Gastroesophageal sphincter (tissue), 4 donors: ENCODE data around the gene COLEC12. TPM values are rescaled to one million over a fixed set of nuclear protein-coding genes. Genes with fewer than 3 reads are reported as not detected.
A peak's percentile ranks its signal among the peaks of the same experiment; 100 is the strongest.

Source experiments
- ATAC-seq: fragments of 150-250 bp; one replicate; pipeline ENCODE4 v1.9.1; 2016; ENCODE audit warnings: mild to moderate bottlenecking, moderate library complexity
- H3K27ac ChIP-seq, 4 donors: fragments of 200-600 bp; sonication (generic) in 3 of 4; 1 replicate in 3 of 4; 2 replicates in 1 of 4; pipeline ENCODE4 v1.5.1; 2016 to 2019
- H3K27me3 ChIP-seq: fragments of 200-600 bp; sonication (generic); one replicate; pipeline ENCODE4 v1.5.1; 2019
- H3K36me3 ChIP-seq, 2 donors: fragments of 200-600 bp; sonication (generic); one replicate each; pipeline ENCODE4 v1.5.1; 2019; ENCODE audit warnings: control low read depth in 1 of 2
- H3K4me1 ChIP-seq, 3 donors: fragments of 200-600 bp; sonication (generic); 1 replicate in 2 of 3; 2 replicates in 1 of 3; pipeline ENCODE4 v1.5.1; 2016 to 2019; ENCODE audit warnings: control low read depth in 2 of 3
- H3K4me3 ChIP-seq, 2 donors: fragments of 200-600 bp; sonication (generic); one replicate each; pipeline ENCODE4 v1.5.1; 2019; ENCODE audit warnings: mild to moderate bottlenecking in 1 of 2, moderate library complexity in 1 of 2
- H3K9me3 ChIP-seq, 3 donors: fragments of 200-600 bp; sonication (generic); one replicate each; pipeline ENCODE4 v1.5.1; 2017 to 2019; ENCODE audit warnings: control low read depth in 2 of 3
- EP300 ChIP-seq: sonication (generic); formaldehyde crosslinking; IDR thresholded peaks from one replicate; pipeline ENCODE4 v1.6.1; 2017; ENCODE audit warnings: antibody characterized with exemption, mild to moderate bottlenecking
- POLR2A ChIP-seq, 2 donors: fragments of 450-650 bp; IDR thresholded peaks; one replicate each; pipeline ENCODE4 v1.6.1; 2017; ENCODE audit warnings: antibody characterized with exemption in 2 of 2, mild to moderate bottlenecking in 2 of 2, moderate library complexity in 1 of 2
- POLR2AphosphoS5 ChIP-seq: sonication (generic); formaldehyde crosslinking; IDR thresholded peaks from one replicate; pipeline ENCODE4 v1.6.1; 2017; ENCODE audit warnings: antibody characterized with exemption
- WGBS, 2 donors: methylation state at CpG; one replicate each; pipeline ENCODE4 v1.1.5; 2018; ENCODE audit warnings: low coverage in 1 of 2; 5-methylcytosine and 5-hydroxymethylcytosine counted together
- total RNA-seq, 4 donors: library from RNA; depleted of rRNA; stranded (reverse); fragments of >200 nt; gene quantifications; one replicate each; pipeline ENCODE4 v1.1.0, GENCODE V29; 2016
- TF ChIP-seq, protein P1 (sequence below), 4 experiments: fragments of 200-600 bp in 2 of 4; fragments of 450-650 bp in 2 of 4; sonication (generic) in 1 of 4; IDR thresholded peaks; one replicate each; pipeline ENCODE4 v1.5.1; 2017 to 2019; ENCODE audit warnings: antibody characterized with exemption in 4 of 4, mild to moderate bottlenecking in 2 of 4, moderate library complexity in 2 of 4

The COLEC12 gene
- total RNA-seq, 4 donors from 2014 or later: 21.2 to 40.1 (median 37.1) TPM

DNA sequence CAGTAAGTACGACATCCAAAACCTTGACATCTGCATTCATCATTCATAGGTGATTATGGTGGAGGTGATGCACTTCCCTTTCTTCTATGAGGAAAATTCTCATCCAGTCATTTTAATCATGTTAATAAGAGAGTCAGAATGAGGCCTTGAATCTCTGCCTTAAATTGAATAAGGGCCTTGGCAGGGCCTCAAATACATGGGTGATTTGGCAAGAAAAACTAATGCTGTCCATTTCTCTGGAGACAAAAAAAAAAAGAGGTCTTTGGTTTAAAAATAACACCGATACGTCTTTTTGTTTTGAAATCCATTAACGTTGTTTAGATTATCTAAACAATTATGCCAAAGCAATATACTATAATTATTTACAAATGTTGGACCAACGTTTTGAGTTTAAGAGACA is 8.1 kb downstream of the COLEC12 start:
- Histone ChIP-seq H3K27me3 (no peaks in the 10 kb centered on the region), H3K4me1 (peaks cover 6 to 85% (median 9%) of the 10 kb centered on the region in 3 donors), H3K9me3 (no peaks in the 10 kb centered on the region), H3K27ac (peak overlapping the region; percentile 13 to 82 (median 58)), H3K36me3 (no peaks in the 10 kb centered on the region), H3K4me3 (no peak overlapping the region)
- ATAC-seq: no peak
- no peak for TF ChIP-seq EP300
- TF ChIP-seq, protein P1, sequence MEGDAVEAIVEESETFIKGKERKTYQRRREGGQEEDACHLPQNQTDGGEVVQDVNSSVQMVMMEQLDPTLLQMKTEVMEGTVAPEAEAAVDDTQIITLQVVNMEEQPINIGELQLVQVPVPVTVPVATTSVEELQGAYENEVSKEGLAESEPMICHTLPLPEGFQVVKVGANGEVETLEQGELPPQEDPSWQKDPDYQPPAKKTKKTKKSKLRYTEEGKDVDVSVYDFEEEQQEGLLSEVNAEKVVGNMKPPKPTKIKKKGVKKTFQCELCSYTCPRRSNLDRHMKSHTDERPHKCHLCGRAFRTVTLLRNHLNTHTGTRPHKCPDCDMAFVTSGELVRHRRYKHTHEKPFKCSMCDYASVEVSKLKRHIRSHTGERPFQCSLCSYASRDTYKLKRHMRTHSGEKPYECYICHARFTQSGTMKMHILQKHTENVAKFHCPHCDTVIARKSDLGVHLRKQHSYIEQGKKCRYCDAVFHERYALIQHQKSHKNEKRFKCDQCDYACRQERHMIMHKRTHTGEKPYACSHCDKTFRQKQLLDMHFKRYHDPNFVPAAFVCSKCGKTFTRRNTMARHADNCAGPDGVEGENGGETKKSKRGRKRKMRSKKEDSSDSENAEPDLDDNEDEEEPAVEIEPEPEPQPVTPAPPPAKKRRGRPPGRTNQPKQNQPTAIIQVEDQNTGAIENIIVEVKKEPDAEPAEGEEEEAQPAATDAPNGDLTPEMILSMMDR (IDR thresholded peaks at IDR 0.05): no peak
- TF ChIP-seq POLR2AphosphoS5: no peak
- no peak for TF ChIP-seq POLR2A (IDR thresholded peaks at IDR 0.05)
- WGBS, 2 donors: 13 to 14% methylated on average over 5 of the region's 5 CpGs

GRCh38 chr18:490624-491023 is 9.9 kb downstream of the COLEC12 start:
- peak overlapping the region in 2 of 4 donors; percentile 67 to 82 for H3K27ac ChIP-seq
- no peak overlapping the region for H3K4me3 ChIP-seq
- TF ChIP-seq POLR2A (IDR thresholded peaks at IDR 0.05) (no peak), POLR2AphosphoS5 (no peak), EP300 (no peak)
- TF ChIP-seq, protein P1 (IDR thresholded peaks at IDR 0.05): no peak
- H3K27me3 ChIP-seq: no peaks in the 10 kb centered on the region
- WGBS, 2 donors: 17 to 90% methylated on average over 2 to 4 of the region's 4 CpGs
- peaks cover 6 to 69% (median 6%) of the 10 kb centered on the region in 3 donors for H3K4me1 ChIP-seq
- ATAC-seq: no peak
- no peaks in the 10 kb centered on the region for H3K36me3 ChIP-seq
- no peaks in the 10 kb centered on the region for H3K9me3 ChIP-seq

DNA sequence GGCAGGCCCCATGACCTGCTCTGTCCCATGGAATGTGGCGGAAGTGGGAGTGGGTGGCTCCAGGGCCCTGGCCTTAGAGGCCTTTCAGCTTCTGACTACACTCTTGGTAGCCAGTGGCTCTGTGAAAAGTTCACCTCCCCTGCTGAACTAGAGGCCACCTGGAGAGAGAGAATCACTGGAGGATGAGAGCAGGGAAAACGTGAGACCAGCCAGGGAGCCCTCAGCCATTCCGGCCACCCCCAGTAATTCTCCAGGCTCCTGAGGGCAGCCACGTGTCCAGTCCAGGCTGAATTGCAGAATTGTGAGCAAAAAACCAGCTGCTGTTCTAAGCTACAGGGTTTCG is 10.5 kb downstream of the COLEC12 start:
- Histone ChIP-seq H3K27ac (peak overlapping the region in 3 of 4 donors; percentile 58 to 82 (median 67)), H3K9me3 (no peaks in the 10 kb centered on the region), H3K27me3 (no peaks in the 10 kb centered on the region), H3K4me3 (no peak overlapping the region), H3K4me1 (peaks cover 6 to 69% (median 6%) of the 10 kb centered on the region in 3 donors), H3K36me3 (no peaks in the 10 kb centered on the region)
- TF ChIP-seq POLR2AphosphoS5 (no peak), EP300 (no peak), POLR2A (IDR thresholded peaks at IDR 0.05) (no peak)
- TF ChIP-seq, protein P1 (IDR thresholded peaks at IDR 0.05): no peak
- ATAC-seq: no peak
- WGBS, 2 donors: 56% methylated on average over 3 of the region's 5 CpGs; no CpG with 5 or more reads in 1 of the 2 donors

DNA sequence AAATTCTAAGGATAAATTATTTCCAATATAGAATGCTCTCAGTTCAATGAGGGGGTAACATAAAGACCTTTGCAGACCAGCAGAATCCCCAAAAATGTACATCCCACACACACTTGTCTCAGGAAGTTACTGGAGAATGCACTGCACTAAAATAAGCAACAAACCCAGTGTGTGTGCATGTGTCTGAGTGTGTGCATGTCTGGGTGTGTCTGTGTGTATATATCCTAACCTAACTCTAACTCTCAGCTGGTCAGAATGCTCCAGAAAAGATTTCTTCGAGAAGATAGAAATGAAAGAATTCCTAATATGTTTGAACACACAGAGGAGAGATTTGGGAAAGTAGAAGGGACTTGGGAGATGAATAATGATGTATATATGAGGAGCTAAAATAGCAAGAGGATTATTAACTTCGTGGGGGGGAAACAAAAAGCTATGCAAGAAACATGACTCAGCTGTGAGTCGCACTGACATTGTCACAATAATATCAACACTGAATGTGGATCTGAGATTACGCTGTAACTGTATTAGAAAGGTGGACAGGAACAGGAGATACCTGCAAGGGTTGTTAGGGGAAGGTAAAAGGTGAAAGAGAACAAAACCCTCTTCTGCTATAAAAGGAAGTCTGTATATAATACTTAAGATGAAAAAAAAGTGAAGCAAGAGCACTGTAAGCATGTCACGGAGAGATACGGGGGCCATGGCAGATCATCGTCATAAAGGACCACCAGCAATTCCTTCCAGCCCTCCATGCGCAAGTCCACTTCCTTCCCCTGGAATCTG is 11.1 kb downstream of the COLEC12 start:
- WGBS, 2 donors: 54% methylated on average over 5 to 8 of the region's 8 CpGs
- H3K27ac ChIP-seq: peak overlapping the region; percentile 24 to 82 (median 62)
- no peak overlapping the region for H3K4me3 ChIP-seq

More for the DNA sequence above, 11.1 kb downstream of the COLEC12 start:
- TF ChIP-seq, protein P1 (IDR thresholded peaks at IDR 0.05): no peak
- TF ChIP-seq POLR2AphosphoS5: peak; percentile 45
- peaks cover 6 to 65% (median 6%) of the 10 kb centered on the region in 3 donors for H3K4me1 ChIP-seq
- H3K9me3 ChIP-seq: no peaks in the 10 kb centered on the region
- no peaks in the 10 kb centered on the region for H3K36me3 ChIP-seq
- no peak for ATAC-seq
- H3K27me3 ChIP-seq: no peaks in the 10 kb centered on the region
